Body of pancreas (tissue), 4 donors: ENCODE measurements around the gene GSTA2.
A peak's percentile ranks its signal among the peaks of the same experiment; 100 is the strongest.

Experiments used
- POLR2A ChIP-seq, 3 donors: fragments of 450-650 bp; IDR thresholded peaks; one replicate each; pipeline ENCODE4 v1.6.1; 2016; ENCODE audit warnings: antibody characterized with exemption in 3 of 3, mild to moderate bottlenecking in 2 of 3
- TF ChIP-seq, protein P1 (sequence below), 7 experiments: fragments of 450-650 bp in 4 of 7; fragments of 200-600 bp in 3 of 7; sonication (generic) in 3 of 7; IDR thresholded peaks; one replicate each; pipeline ENCODE4 v1.5.1; 2016 to 2019; ENCODE audit warnings: antibody characterized with exemption in 7 of 7

DNA sequence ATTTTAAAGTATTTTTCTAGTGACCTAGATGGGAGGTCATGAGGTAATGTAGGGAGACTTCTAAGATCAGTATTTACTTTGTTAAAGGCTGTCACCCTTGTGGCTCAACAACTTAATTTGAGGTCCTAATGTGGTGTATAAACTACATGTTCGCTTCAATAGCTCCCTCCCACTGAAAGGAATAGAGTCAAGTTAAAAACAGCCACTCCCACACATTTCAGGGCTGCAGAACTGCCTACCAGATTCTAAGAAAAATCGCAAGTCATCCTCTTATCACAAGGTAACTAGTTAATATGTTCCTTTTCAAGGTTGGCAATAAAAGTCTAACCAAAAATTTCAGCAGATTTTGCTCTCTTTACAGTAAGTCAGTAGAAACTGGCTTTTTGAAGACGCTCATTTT, 25.2 kb upstream of the GSTA2 start:
- TF ChIP-seq, protein P1, sequence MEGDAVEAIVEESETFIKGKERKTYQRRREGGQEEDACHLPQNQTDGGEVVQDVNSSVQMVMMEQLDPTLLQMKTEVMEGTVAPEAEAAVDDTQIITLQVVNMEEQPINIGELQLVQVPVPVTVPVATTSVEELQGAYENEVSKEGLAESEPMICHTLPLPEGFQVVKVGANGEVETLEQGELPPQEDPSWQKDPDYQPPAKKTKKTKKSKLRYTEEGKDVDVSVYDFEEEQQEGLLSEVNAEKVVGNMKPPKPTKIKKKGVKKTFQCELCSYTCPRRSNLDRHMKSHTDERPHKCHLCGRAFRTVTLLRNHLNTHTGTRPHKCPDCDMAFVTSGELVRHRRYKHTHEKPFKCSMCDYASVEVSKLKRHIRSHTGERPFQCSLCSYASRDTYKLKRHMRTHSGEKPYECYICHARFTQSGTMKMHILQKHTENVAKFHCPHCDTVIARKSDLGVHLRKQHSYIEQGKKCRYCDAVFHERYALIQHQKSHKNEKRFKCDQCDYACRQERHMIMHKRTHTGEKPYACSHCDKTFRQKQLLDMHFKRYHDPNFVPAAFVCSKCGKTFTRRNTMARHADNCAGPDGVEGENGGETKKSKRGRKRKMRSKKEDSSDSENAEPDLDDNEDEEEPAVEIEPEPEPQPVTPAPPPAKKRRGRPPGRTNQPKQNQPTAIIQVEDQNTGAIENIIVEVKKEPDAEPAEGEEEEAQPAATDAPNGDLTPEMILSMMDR (IDR thresholded peaks at IDR 0.05) = no peak
- TF ChIP-seq POLR2A (IDR thresholded peaks at IDR 0.05) = peak in 2 of 3 donors; percentile 18 to 51
